Naive B cell (primary cell): ENCODE data around the gene USP6. TPM values are rescaled to one million over a fixed set of nuclear protein-coding genes. Genes with fewer than 3 reads are reported as not detected.
A peak's percentile ranks its signal among the peaks of the same experiment; 100 is the strongest.
"Not testable (repeated sequence)": the region's sequence is repeated elsewhere in the genome, so short reads cannot be mapped to it uniquely, and the experiment has no call there.

Experiments
- ATAC-seq, 2 donors: fragments of 150-1000 bp; cut with Tn5 transposase; 2 replicates each; pipeline ENCODE4 v1.10.0; 2021; ENCODE audit warnings: low read depth in 2 of 2, mild to moderate bottlenecking in 2 of 2, moderate library complexity in 2 of 2
- DNase-seq: peaks from one replicate; pipeline ENCODE4 v3.0.0; 2022
- H3K27ac Mint-ChIP-seq, 6 donors: one replicate each; pipeline ENCODE4 v1.8.0; 2020 to 2022; ENCODE audit warnings: mild to moderate bottlenecking in 6 of 6, mixed read lengths in 6 of 6, moderate library complexity in 5 of 6, inconsistent platforms in 2 of 6
- H3K27me3 Mint-ChIP-seq, 3 donors: one replicate each; pipeline ENCODE4 v1.8.0; 2021 to 2022; ENCODE audit warnings: mixed read lengths in 3 of 3, mild to moderate bottlenecking in 1 of 3
- H3K36me3 Mint-ChIP-seq, 2 donors: one replicate each; pipeline ENCODE4 v1.8.0; 2020 to 2022; ENCODE audit warnings: mixed read lengths in 2 of 2, inconsistent platforms in 1 of 2, mild to moderate bottlenecking in 1 of 2
- H3K4me1 Mint-ChIP-seq, 3 donors: one replicate each; pipeline ENCODE4 v1.8.0; 2020 to 2022; ENCODE audit warnings: mixed read lengths in 3 of 3, inconsistent platforms in 1 of 3, mild to moderate bottlenecking in 1 of 3, moderate library complexity in 1 of 3
- H3K4me3 Mint-ChIP-seq, 8 donors: one replicate each; pipeline ENCODE4 v1.8.0; 2020 to 2022; ENCODE audit warnings: mild to moderate bottlenecking in 8 of 8, mixed read lengths in 8 of 8, moderate library complexity in 8 of 8, inconsistent platforms in 2 of 8
- H3K9me3 Mint-ChIP-seq, 7 donors: one replicate each; pipeline ENCODE4 v1.8.0; 2020 to 2022; ENCODE audit warnings: mixed read lengths in 7 of 7, mild to moderate bottlenecking in 5 of 7, inconsistent platforms in 2 of 7, moderate library complexity in 1 of 7
- polyA plus RNA-seq, 6 donors: library from polyadenylated mRNA; unstranded; fragments of 300-500 nt; fragmentation: Illumina TruSeq; gene quantifications; one replicate each; pipeline ENCODE4 v1.2.3, GENCODE V29; 2021; ENCODE audit warnings: low read depth in 6 of 6

The USP6 gene
- polyA plus RNA-seq, 6 donors from 2014 or later, result 0.06 to 0.37 (median 0.12) TPM

DNA sequence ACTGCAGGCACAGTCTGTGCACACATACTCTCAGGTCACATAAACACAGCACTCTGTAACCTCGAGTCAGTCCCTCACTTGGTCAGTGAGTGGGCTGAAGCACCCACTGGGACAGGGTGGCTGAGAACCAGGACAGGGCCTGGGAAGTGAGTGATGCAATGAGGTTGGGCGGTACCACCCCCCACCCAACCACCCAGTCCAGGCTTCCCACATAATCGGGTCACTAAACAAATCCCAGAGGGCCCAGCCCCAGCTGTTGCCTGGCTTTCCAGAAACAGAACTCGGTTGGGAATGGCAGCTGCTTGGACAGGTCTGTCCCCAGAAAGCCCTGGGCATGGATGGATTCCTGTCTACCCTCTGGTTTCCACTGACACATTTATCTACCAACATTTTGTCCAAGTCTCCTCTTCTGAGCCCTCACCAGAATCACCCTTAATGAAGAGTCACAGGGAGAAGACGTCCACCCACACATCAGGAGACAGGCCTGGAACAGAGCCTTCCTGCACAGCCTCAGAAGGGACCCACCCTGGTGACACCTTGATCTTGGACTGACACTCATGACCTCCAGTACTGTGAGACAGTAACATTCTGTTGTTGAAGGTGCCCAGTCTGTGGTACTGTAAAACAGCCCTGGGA is 8.4 kb downstream of the USP6 start:
- Mint-ChIP-seq H3K27ac (peak overlapping the region in 1 of 6 donors; percentile 48), H3K4me3 (peak overlapping the region in 7 of 8 donors; percentile 10 to 62 (median 42)), H3K27me3 (peaks cover 42 to 68% (median 51%) of the 10 kb centered on the region in 3 donors)
- not testable (repeated sequence) for H3K9me3 Mint-ChIP-seq, H3K36me3 Mint-ChIP-seq, DNase-seq, H3K4me1 Mint-ChIP-seq, ATAC-seq

DNA sequence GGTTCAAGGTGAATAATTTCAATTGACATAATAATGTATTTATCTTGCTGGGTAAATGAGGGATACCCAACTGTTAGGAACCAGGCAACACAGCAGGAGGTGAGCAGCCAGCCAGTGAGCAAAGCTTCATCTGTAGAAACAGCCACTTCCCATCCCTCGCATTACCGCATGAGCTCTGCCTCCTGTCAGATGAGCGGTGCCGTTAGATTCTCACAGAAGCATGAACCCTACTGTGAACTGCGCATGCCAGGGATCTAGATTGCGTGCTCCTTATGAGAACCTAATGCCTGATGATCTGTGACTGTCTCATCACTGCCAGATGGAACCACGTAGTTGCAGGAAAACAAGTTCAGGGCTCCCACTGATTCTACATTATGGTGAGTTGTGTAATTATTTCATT is 9.1 kb downstream of the USP6 start:
- peak overlapping the region in 3 of 8 donors; percentile 15 to 44 (median 29) for H3K4me3 Mint-ChIP-seq
- not testable (repeated sequence) for DNase-seq, H3K9me3 Mint-ChIP-seq, H3K4me1 Mint-ChIP-seq, ATAC-seq, H3K36me3 Mint-ChIP-seq
- H3K27me3 Mint-ChIP-seq, result peaks cover 42 to 68% (median 50%) of the 10 kb centered on the region in 3 donors
- H3K27ac Mint-ChIP-seq, result peak overlapping the region in 1 of 6 donors; percentile 9

DNA sequence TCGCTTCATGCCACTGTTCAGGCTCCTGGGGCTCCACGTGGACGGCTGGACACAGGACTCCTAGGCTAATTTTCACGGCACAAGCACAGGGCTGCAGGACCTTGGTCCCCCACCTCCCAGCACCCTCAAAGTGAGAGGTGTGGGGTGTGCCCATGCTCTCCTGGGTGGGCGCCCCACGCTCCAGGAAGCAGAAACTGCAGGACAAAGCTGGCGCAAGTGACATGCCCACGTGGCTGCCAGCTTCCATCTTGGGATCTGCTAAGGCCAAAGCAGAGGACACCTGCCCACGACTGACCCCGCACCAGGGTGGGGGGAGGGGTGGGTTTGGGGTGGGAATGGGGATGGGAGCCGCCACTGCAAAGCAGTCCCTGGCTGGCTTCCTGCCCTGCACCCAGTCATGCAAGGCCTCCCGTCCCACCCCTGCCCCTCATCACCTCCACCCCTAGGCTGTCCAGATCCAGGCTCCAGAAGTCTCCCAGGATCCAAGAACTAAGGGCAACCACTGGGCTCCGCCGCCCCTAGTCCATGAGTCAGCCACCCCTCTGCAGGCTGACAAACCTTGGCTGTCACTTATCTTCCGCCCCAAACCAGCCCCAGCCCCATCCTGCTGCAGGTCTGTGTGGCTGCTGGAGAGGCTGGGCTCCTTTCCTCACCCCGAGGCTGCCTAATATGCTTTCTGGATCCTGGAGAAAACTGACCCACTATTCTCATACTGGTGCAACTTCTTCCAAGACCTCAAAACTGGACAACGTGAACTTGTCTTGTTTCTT is 11.1 kb downstream of the USP6 start:
- Mint-ChIP-seq H3K27ac (no peak overlapping the region), H3K4me1 (peaks cover 3 to 5% (median 4%) of the 10 kb centered on the region in 3 donors), H3K27me3 (peaks cover 34 to 60% (median 36%) of the 10 kb centered on the region in 3 donors), H3K36me3 (peaks cover 0 to 2% of the 10 kb centered on the region in 2 donors), H3K4me3 (no peak overlapping the region), H3K9me3 (no peaks in the 10 kb centered on the region)
- DNase-seq, result no peak
- no peak for ATAC-seq

DNA sequence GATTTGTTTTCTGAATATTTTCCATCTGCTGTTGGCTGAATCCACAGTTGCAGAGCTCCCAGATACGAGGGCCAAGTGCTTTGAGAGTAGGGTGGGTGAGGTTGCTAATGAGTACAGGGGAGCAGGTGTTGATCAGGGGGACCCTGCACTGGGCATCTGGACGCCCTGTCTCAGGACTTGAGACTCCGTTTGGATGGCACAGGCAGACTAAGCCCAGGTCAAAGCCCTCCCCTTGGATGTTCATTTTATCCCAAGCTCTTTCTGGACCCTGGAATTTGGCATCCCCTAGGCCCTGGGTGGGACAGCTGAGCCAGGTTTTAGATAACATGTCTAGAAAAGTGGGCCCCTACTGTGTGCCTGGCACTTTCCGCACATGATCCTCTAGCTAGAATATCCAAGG is 12.1 kb downstream of the USP6 start:
- peak overlapping the region in 1 of 8 donors; percentile 11 for H3K4me3 Mint-ChIP-seq
- no peak for ATAC-seq
- H3K4me1 Mint-ChIP-seq, result peaks cover 0 to 3% (median 0%) of the 10 kb centered on the region in 3 donors
- H3K9me3 Mint-ChIP-seq, result no peaks in the 10 kb centered on the region
- peaks cover 28 to 51% (median 33%) of the 10 kb centered on the region in 3 donors for H3K27me3 Mint-ChIP-seq
- no peaks in the 10 kb centered on the region for H3K36me3 Mint-ChIP-seq
- DNase-seq, result no peak
- H3K27ac Mint-ChIP-seq, result peak overlapping the region in 1 of 6 donors; percentile 58

DNA sequence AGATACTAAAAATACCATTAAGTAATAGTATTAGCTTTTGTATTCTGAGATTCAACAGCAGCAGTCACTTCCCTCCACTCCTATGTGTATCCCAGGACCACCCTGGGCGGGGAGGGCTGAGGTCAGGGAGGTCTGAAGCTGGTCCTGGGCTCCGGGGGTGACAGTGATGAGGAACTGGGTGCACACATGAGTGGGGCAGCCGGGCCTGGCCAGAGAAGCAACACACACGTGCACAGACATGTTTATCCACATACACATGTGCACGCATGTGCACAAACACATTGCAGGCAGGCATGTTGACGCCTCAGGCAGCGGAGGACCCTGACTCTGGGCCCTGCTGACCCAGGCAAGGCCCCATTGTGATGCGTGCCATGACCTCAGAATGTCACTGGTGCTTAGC is 12.6 kb downstream of the USP6 start:
- not testable (repeated sequence) for H3K9me3 Mint-ChIP-seq, H3K36me3 Mint-ChIP-seq, H3K4me1 Mint-ChIP-seq, DNase-seq, ATAC-seq, H3K4me3 Mint-ChIP-seq
- peak overlapping the region in 1 of 6 donors; percentile 82 for H3K27ac Mint-ChIP-seq
- H3K27me3 Mint-ChIP-seq, result peaks cover 28 to 51% (median 33%) of the 10 kb centered on the region in 3 donors

DNA sequence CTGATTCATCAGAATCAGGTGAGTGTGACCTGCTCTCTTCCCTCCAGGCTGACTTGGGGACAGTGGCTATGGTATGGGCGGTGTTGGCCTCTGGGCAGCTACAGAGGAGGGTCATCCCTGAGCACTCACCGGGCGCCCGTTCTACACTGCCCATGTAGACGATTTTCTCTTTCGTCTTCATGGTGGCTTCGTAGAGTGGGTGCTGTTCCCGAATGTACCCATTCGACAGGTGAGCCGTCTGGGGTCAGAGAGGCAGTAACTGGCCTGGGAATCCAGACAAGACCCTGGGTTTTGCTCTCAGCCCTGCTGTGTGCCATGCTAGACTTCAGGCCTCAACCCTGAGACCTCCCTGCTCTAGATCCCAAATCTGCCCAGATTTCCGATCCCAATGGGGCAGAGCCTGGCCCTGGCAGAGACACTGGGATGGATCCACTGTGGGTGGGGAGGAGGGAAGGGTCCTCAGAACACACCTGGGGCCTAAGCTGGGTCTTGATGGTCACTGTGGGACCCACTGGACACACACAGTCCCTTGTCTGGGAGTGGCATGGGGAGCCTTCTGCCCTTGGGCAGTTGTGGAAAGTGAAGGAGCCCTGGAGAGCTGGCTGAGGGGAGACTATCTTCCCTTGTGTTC is 13.2 kb downstream of the USP6 start:
- no peaks in the 10 kb centered on the region for H3K36me3 Mint-ChIP-seq
- H3K9me3 Mint-ChIP-seq, result no peaks in the 10 kb centered on the region
- no peak for ATAC-seq
- H3K27ac Mint-ChIP-seq, result peak overlapping the region in 1 of 6 donors; percentile 82
- DNase-seq, result no peak
- peaks cover 0 to 3% (median 0%) of the 10 kb centered on the region in 3 donors for H3K4me1 Mint-ChIP-seq
- no peak overlapping the region for H3K4me3 Mint-ChIP-seq
- peaks cover 22 to 46% (median 28%) of the 10 kb centered on the region in 3 donors for H3K27me3 Mint-ChIP-seq

DNA sequence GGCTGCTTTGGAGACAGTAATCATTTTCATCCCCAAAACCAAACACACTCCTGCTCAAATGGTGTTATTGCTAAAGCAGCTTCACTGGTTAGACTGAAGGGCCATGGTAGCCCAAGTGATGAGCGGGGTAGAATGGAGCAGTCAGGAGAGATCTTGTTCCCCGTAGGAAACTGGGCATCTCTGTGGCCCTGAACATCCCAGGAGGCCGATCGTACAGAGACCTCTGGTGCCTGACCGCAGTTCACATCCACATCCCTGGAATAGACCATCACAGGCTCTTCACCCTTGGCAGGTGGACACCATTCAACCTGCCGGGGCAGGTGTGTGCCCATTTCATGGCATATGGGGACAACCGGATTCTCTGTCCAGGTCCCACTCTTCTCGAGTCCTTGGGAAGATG is 13.9 kb downstream of the USP6 start:
- H3K27me3 Mint-ChIP-seq, result peaks cover 14 to 42% (median 22%) of the 10 kb centered on the region in 3 donors
- ATAC-seq, H3K27ac Mint-ChIP-seq, H3K4me1 Mint-ChIP-seq, H3K4me3 Mint-ChIP-seq, H3K9me3 Mint-ChIP-seq, H3K36me3 Mint-ChIP-seq, DNase-seq: not testable (repeated sequence)

DNA sequence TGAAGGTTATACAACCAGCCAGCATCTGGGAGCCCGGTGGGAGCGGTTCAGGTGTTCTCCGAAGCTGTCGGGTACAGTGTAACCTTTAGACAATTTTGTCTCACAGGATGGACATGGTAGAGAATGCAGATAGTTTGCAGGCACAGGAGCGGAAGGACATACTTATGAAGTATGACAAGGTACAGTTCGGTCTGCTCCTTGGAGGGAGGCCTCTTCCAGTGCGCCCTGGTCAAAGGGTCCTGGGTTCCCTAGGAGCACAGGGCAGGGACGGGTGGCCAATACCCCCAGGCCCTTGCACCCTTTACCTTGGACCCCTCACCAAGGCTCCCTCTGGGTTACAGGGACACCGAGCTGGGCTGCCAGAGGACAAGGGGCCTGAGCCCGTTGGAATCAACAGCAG is 14.4 kb downstream of the USP6 start:
- DNase-seq, H3K4me3 Mint-ChIP-seq, H3K4me1 Mint-ChIP-seq, ATAC-seq, H3K9me3 Mint-ChIP-seq, H3K36me3 Mint-ChIP-seq, H3K27ac Mint-ChIP-seq: not testable (repeated sequence)
- peaks cover 14 to 43% (median 19%) of the 10 kb centered on the region in 3 donors for H3K27me3 Mint-ChIP-seq

DNA sequence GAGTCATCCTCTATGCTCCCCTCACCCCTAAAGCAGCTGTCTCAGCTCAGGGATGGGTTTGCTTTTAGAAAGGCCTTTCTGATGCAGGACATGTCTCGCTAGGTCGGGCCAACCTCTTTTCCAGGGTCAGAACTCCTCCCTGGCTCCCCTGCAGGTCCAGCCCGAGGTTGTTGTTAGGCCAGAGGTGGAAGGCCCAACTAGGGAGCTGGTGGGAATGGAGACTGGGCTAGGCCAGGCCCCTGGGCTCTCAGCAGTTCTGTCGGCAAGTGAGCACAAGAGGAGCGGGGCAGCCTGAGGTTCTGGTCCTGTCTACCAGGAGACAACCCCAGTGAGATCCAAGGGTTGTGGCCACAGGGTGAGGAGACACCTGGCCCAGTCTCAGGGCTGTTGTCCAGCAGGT is 14.9 kb downstream of the USP6 start:
- H3K36me3 Mint-ChIP-seq, H3K27ac Mint-ChIP-seq, H3K4me3 Mint-ChIP-seq, H3K9me3 Mint-ChIP-seq, H3K4me1 Mint-ChIP-seq, DNase-seq, ATAC-seq: not testable (repeated sequence)
- peaks cover 14 to 43% (median 18%) of the 10 kb centered on the region in 3 donors for H3K27me3 Mint-ChIP-seq

DNA sequence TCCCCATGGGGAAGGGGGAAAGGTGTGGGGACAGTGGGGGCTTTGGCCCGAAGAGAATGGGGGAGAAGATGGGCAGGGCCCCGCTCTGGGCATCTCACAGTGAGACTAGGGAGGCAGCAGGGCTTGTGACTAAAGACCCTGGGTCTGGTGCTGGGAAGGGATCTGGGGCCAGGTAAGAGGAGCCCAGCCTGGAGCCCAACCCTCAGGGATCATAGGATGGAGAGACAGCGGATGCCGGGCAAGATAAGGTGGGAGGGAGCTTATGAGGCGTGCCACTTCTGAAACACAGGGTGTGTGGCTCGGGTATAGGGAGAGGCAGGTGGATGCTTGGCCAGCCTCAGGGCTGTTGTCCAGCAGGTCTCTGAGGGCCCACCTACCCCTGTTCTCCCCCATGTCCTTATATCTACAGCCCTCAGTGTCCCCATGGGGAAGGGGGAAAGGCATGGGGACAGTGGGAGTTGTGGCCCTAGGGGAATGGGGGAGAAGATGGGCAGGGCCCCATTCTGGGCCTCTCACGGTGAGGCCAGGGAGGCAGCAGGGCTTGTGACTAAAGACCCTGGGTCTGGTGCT is 15.4 kb downstream of the USP6 start:
- Mint-ChIP-seq H3K4me3 (no peak overlapping the region), H3K27ac (peak overlapping the region in 2 of 6 donors; percentile 11 to 79), H3K9me3 (no peaks in the 10 kb centered on the region), H3K4me1 (peaks cover 0 to 3% (median 2%) of the 10 kb centered on the region in 3 donors), H3K36me3 (no peaks in the 10 kb centered on the region), H3K27me3 (peaks cover 9 to 41% (median 12%) of the 10 kb centered on the region in 3 donors)
- DNase-seq, result no peak
- no peak for ATAC-seq

DNA sequence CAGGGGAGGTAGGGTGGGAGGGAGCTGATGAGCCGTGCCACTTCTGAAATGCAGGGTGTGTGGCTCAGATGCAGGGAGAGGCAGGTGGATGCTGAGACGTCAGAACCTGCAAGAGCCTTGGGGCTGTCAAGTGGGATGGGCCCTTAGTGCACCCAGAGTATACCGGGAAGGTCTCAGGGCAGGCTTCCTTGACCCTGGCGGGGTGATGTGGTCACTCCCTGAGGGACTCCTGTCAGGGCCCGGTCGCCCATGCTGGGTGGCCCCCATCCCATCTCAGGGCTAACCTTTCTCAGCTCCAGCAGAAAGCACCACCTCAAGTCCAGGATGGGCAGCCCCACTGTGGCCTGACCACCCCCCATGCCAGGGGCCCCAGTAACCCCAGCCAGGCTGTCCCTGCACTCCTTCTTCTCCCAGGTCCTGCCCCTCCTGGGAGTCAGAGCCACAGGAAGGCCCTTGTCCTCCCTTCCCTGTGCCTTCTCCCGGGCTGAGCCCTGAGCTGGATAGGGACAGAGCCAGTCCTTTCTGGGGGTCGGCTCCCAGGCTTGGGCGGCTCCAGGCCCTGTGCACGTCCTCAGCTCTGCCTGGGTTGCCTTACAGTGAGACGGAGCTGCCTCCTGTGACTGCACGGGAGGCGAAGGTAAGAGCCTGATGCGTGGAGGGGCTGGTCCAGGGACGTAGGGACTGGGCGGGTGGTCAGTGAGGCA is 16.1 kb downstream of the USP6 start:
- peaks cover 8 to 36% (median 9%) of the 10 kb centered on the region in 3 donors for H3K27me3 Mint-ChIP-seq
- DNase-seq, H3K4me3 Mint-ChIP-seq, H3K4me1 Mint-ChIP-seq, H3K9me3 Mint-ChIP-seq, ATAC-seq, H3K36me3 Mint-ChIP-seq: not testable (repeated sequence)
- peak overlapping the region in 1 of 6 donors; percentile 90 for H3K27ac Mint-ChIP-seq

DNA sequence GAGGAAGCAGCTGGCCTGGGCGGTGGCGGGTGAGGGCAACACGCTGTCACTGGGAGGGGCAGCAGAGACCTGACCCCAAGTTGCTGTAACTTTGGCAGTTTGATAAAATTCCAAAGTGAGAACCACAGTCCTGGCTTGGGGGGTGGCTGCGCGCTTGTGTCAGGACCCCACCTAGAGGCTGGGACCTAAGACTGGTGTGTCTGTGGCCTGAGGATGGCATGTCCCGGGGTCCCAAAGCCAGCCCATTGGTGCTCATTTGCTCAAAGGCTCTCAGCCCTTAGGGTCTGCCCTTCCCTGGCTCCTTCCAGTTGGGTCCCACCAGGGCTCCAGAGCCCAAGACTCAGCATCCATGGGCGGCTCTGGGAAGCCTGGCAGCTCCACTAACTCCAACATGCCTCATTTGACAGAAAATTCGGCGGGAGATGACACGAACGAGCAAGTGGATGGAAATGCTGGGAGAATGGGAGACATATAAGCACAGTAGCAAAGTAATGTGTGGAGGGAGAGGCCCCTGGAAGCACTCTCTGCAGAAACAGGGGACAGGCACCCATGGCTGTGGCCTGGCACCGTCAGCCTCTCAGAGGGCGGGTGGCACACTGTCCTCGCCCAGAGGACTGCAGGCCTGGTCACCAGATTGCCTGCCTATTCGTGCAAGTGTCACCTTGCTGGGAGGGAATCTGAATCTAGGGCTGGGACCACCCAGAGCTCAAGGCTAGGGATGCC is 16.8 kb downstream of the USP6 start:
- peaks cover 2 to 29% (median 3%) of the 10 kb centered on the region in 3 donors for H3K27me3 Mint-ChIP-seq
- H3K4me1 Mint-ChIP-seq, H3K36me3 Mint-ChIP-seq, ATAC-seq, H3K9me3 Mint-ChIP-seq, DNase-seq, H3K27ac Mint-ChIP-seq, H3K4me3 Mint-ChIP-seq: not testable (repeated sequence)
